ENCODE measurements around the gene TFAM. TPM values are rescaled to one million over a fixed set of nuclear protein-coding genes. Genes with fewer than 3 reads are reported as not detected.

TFAM gene
- total RNA-seq, 1 experiment from 2014 or later = 57.6 TPM

GRCh38 chr10:58350619-58351323 lies 34.4 kb upstream of the TFAM start:
- Histone ChIP-seq H3K4me3 (replicated peaks in 1 of 2; ENCODE audit: low read depth in 1 of 2, low read length in 2 of 2) (no peak overlapping the region), H2AFZ (ENCODE audit: low read depth, low read length, poor library complexity, severe bottlenecking) (no peak overlapping the region), H3K9me3 (ENCODE audit: control insufficient read depth in 1 of 2, insufficient read depth in 1 of 2, low read depth in 1 of 2, low read length in 2 of 2) (no peaks in the 10 kb centered on the region), H3K27ac (ENCODE audit: low read depth, low read length) (no peak overlapping the region), H3K79me2 (ENCODE audit: insufficient read depth, low read length) (peaks cover 42% of the 10 kb centered on the region), H4K20me1 (ENCODE audit: insufficient read depth) (no peaks in the 10 kb centered on the region), H3K9ac (ENCODE audit: low read length) (no peak overlapping the region), H3K9me2 (ENCODE audit: insufficient read depth) (no peaks in the 10 kb centered on the region), H3K27me3 (ENCODE audit: insufficient read depth, low read length) (no peaks in the 10 kb centered on the region), H3K4me2 (ENCODE audit: low read length) (no peak overlapping the region), H3K4me1 (ENCODE audit: control insufficient read depth in 1 of 2, insufficient read depth in 2 of 2, low read length in 2 of 2) (no peaks in the 10 kb centered on the region), H3K36me3 (ENCODE audit: control insufficient read depth in 1 of 2, insufficient read depth in 2 of 2, low read length in 2 of 2) (no peaks in the 10 kb centered on the region)
- TF ChIP-seq EZH2phosphoT487 (IDR thresholded peaks at IDR 0.05; ENCODE audit: borderline replicate concordance) = no peak
- no peak for TF ChIP-seq SRF (IDR thresholded peaks at IDR 0.05; ENCODE audit: low read depth)
- no peak for TF ChIP-seq ZNF274 (IDR thresholded peaks at IDR 0.05; ENCODE audit: low read depth, low read length)
- TF ChIP-seq, protein P1, sequence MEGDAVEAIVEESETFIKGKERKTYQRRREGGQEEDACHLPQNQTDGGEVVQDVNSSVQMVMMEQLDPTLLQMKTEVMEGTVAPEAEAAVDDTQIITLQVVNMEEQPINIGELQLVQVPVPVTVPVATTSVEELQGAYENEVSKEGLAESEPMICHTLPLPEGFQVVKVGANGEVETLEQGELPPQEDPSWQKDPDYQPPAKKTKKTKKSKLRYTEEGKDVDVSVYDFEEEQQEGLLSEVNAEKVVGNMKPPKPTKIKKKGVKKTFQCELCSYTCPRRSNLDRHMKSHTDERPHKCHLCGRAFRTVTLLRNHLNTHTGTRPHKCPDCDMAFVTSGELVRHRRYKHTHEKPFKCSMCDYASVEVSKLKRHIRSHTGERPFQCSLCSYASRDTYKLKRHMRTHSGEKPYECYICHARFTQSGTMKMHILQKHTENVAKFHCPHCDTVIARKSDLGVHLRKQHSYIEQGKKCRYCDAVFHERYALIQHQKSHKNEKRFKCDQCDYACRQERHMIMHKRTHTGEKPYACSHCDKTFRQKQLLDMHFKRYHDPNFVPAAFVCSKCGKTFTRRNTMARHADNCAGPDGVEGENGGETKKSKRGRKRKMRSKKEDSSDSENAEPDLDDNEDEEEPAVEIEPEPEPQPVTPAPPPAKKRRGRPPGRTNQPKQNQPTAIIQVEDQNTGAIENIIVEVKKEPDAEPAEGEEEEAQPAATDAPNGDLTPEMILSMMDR (IDR thresholded peaks at IDR 0.05 in 2 of 3, conservative IDR thresholded peaks at IDR 0.05 in 1 of 3; ENCODE audit: borderline replicate concordance in 1 of 3, insufficient read depth in 1 of 3, low read depth in 2 of 3, low read length in 2 of 3) = no peak
- no peak for TF ChIP-seq SIN3A (IDR thresholded peaks at IDR 0.05; ENCODE audit: low read depth)
- no peak for TF ChIP-seq YY1 (IDR thresholded peaks at IDR 0.05; ENCODE audit: extremely low read depth, insufficient replicate concordance, low read depth, low read length)
- no peak for TF ChIP-seq CBX3 (IDR thresholded peaks at IDR 0.05; ENCODE audit: low read depth)
- TF ChIP-seq ATF3 (IDR thresholded peaks at IDR 0.05) = no peak
- no peak for TF ChIP-seq EGR1 (IDR thresholded peaks at IDR 0.05; ENCODE audit: low read depth)
- no peak for TF ChIP-seq ZFX (IDR thresholded peaks at IDR 0.05)
- TF ChIP-seq EZH2 (IDR thresholded peaks at IDR 0.05) = no peak
- no peak for TF ChIP-seq MAX (IDR thresholded peaks at IDR 0.05)
- no peak for TF ChIP-seq POLR2AphosphoS5 (IDR thresholded peaks at IDR 0.05; ENCODE audit: low read depth, low read length)
- TF ChIP-seq CEBPB (IDR thresholded peaks at IDR 0.05; ENCODE audit: low read depth) = no peak
- no peak for TF ChIP-seq JUND (IDR thresholded peaks at IDR 0.05)
- no peak for TF ChIP-seq ELF1 (IDR thresholded peaks at IDR 0.05; ENCODE audit: borderline replicate concordance, low read depth)
- TF ChIP-seq, protein P2, sequence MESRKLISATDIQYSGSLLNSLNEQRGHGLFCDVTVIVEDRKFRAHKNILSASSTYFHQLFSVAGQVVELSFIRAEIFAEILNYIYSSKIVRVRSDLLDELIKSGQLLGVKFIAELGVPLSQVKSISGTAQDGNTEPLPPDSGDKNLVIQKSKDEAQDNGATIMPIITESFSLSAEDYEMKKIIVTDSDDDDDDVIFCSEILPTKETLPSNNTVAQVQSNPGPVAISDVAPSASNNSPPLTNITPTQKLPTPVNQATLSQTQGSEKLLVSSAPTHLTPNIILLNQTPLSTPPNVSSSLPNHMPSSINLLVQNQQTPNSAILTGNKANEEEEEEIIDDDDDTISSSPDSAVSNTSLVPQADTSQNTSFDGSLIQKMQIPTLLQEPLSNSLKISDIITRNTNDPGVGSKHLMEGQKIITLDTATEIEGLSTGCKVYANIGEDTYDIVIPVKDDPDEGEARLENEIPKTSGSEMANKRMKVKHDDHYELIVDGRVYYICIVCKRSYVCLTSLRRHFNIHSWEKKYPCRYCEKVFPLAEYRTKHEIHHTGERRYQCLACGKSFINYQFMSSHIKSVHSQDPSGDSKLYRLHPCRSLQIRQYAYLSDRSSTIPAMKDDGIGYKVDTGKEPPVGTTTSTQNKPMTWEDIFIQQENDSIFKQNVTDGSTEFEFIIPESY (IDR thresholded peaks at IDR 0.05; ENCODE audit: extremely low read depth, insufficient replicate concordance, low read length) = no peak
- intact Hi-C loops (cut with micrococcal nuclease) = no loop called here
- ChIA-PET CTCF (no interaction called here), POLR2A (interaction anchor here (1.0 kb wide), 1 partner anchor 34 kb away, joined by 3 read pairs; the partner anchor contains the start of gene TFAM), RAD21 (ENCODE audit: low non-redundant PET in 1 of 2, low total read pairs in 2 of 2, uncharacterized antibody in 2 of 2, unreplicated experiment in 2 of 2) (no interaction called here)
- BruUV-seq (replicated peaks) = no TSS peak
- no peak for DNase-seq (ENCODE audit: low read depth, low spot score)
- no peak for ATAC-seq

Measured in HCT116 (cell line).